CD14-positive monocyte (primary cell): ENCODE results near the gene CDK15. TPM values are rescaled to one million over a fixed set of nuclear protein-coding genes. Genes with fewer than 3 reads are reported as not detected.

Experiments
- DNase-seq, 3 donors: peaks; one replicate each; pipeline ENCODE4 v3.0.0-alpha.2; 2011 to 2022
- H2AFZ ChIP-seq: 2 replicates; pipeline ENCODE4 v1.6.0; 2012; ENCODE audit warnings: mild to moderate bottlenecking, low read depth, low read length, inconsistent platforms; ENCODE audit not compliant: insufficient read depth, poor library complexity, severe bottlenecking
- H3K27ac ChIP-seq, 2 donors: 1 replicate in 1 of 2; 2 replicates in 1 of 2; pipeline ENCODE4 v1.5.1; 2012 to 2013; ENCODE audit warnings: low read length in 2 of 2, control low read depth in 1 of 2, inconsistent platforms in 1 of 2, low read depth in 1 of 2, mild to moderate bottlenecking in 1 of 2
- H3K27me3 ChIP-seq, 2 donors: one replicate each; pipeline versions ENCODE4 v1.6.0 to v1.6.1; 2011 to 2013; ENCODE audit warnings: low read length in 2 of 2; ENCODE audit not compliant: control insufficient read depth in 2 of 2, insufficient read depth in 2 of 2
- H3K36me3 ChIP-seq, 2 donors: replicated peaks in 1 of 2; 1 replicate in 1 of 2; 2 replicates in 1 of 2; pipeline versions ENCODE4 v1.5.1 to v1.6.1; 2012 to 2013; ENCODE audit warnings: low read length in 2 of 2, control low read depth in 1 of 2, inconsistent platforms in 1 of 2, mild to moderate bottlenecking in 1 of 2; ENCODE audit not compliant: insufficient read depth in 2 of 2, control insufficient read depth in 1 of 2
- H3K4me1 ChIP-seq, 2 donors: 1 replicate in 1 of 2; 2 replicates in 1 of 2; pipeline versions ENCODE4 v1.5.1 to v1.6.1; 2012 to 2013; ENCODE audit warnings: low read length in 2 of 2, control low read depth in 1 of 2, inconsistent platforms in 1 of 2, mild to moderate bottlenecking in 1 of 2, moderate library complexity in 1 of 2; ENCODE audit not compliant: insufficient read depth in 2 of 2, control insufficient read depth in 1 of 2
- H3K4me2 ChIP-seq: replicated peaks from 2 replicates; pipeline ENCODE3; 2012; ENCODE audit warnings: low read length, moderate library complexity, mild to moderate bottlenecking; ENCODE audit not compliant: poor library complexity, severe bottlenecking; ENCODE audit errors: extremely low read depth
- H3K4me3 ChIP-seq, 3 experiments: fragments of 200-600 bp in 1 of 3; sonication (generic) in 1 of 3; replicated peaks in 1 of 3; 1 replicate in 2 of 3; 2 replicates in 1 of 3; pipeline ENCODE4 v1.5.1; 2011 to 2013; ENCODE audit warnings: low read length in 3 of 3, mild to moderate bottlenecking in 3 of 3, control low read depth in 2 of 3, low read depth in 2 of 3, inconsistent platforms in 1 of 3, moderate library complexity in 1 of 3
- H3K79me2 ChIP-seq: 2 replicates; pipeline ENCODE4 v1.6.0; 2012; ENCODE audit warnings: mild to moderate bottlenecking, control low read depth, inconsistent platforms, low read length, moderate library complexity; ENCODE audit not compliant: insufficient read depth
- H3K9ac ChIP-seq: 2 replicates; pipeline ENCODE4 v1.6.0; 2017; ENCODE audit warnings: low read length, mild to moderate bottlenecking; ENCODE audit not compliant: insufficient read depth, poor library complexity, severe bottlenecking
- H3K9me3 ChIP-seq, 2 donors: replicated peaks in 1 of 2; 1 replicate in 1 of 2; 2 replicates in 1 of 2; pipeline versions ENCODE4 v1.5.1 to v1.6.1; 2012 to 2013; ENCODE audit warnings: low read length in 2 of 2, control low read depth in 1 of 2; ENCODE audit not compliant: control insufficient read depth in 1 of 2, insufficient read depth in 1 of 2
- H4K20me1 ChIP-seq: 2 replicates; pipeline ENCODE4 v1.6.0; 2012; ENCODE audit warnings: mild to moderate bottlenecking, low read length, control low read depth, moderate library complexity; ENCODE audit not compliant: insufficient read depth
- H3K27ac Mint-ChIP-seq, 7 donors: one replicate each; pipeline ENCODE4 v1.8.0; 2020; ENCODE audit warnings: mild to moderate bottlenecking in 7 of 7, mixed read lengths in 7 of 7, moderate library complexity in 6 of 7, inconsistent platforms in 2 of 7
- H3K27me3 Mint-ChIP-seq, 3 donors: one replicate each; pipeline ENCODE4 v1.8.0; 2021 to 2022; ENCODE audit warnings: low read depth in 3 of 3, mild to moderate bottlenecking in 3 of 3, mixed read lengths in 3 of 3, moderate library complexity in 3 of 3, inconsistent platforms in 1 of 3
- H3K36me3 Mint-ChIP-seq, 2 donors: one replicate each; pipeline ENCODE4 v1.8.0; 2020; ENCODE audit warnings: mixed read lengths in 2 of 2, inconsistent platforms in 1 of 2, mild to moderate bottlenecking in 1 of 2
- H3K4me1 Mint-ChIP-seq: one replicate; pipeline ENCODE4 v1.8.0; 2020; ENCODE audit warnings: mild to moderate bottlenecking, mixed read lengths
- H3K4me3 Mint-ChIP-seq, 2 donors: one replicate each; pipeline ENCODE4 v1.8.0; 2020; ENCODE audit warnings: mild to moderate bottlenecking in 2 of 2, mixed read lengths in 2 of 2, moderate library complexity in 1 of 2
- H3K9me3 Mint-ChIP-seq, 7 donors: one replicate each; pipeline ENCODE4 v1.8.0; 2020 to 2022; ENCODE audit warnings: mixed read lengths in 7 of 7, mild to moderate bottlenecking in 6 of 7, moderate library complexity in 6 of 7, inconsistent platforms in 2 of 7
- WGBS: methylation state at CpG from one replicate; pipeline ENCODE4 v1.1.5; 2013; ENCODE audit warnings: missing lambda C conversion rate; ENCODE audit not compliant: insufficient coverage; 5-methylcytosine and 5-hydroxymethylcytosine counted together
- intact Hi-C, 2 donors: fragments of 100-400 bp; cut with micrococcal nuclease; formaldehyde crosslinking; loops; one replicate each; pipeline versions ENCODE4 v1.15.0 to v1.15.1; 2023
- polyA plus RNA-seq, 3 donors: library from polyadenylated mRNA; depleted of rRNA in 1 of 3; unstranded in 2 of 3; stranded (reverse) in 1 of 3; fragments of 300-500 nt in 2 of 3; fragments of >200 nt in 1 of 3; fragmentation: Illumina TruSeq in 2 of 3; gene quantifications; 1 replicate in 2 of 3; 2 replicates in 1 of 3; pipeline ENCODE4 v1.2.3, GENCODE V29; 2012 to 2021
- TF ChIP-seq, protein P1 (sequence below): fragments of 200-600 bp; IDR thresholded peaks from one replicate; pipeline ENCODE4 v1.8.0; 2022; ENCODE audit warnings: antibody characterized with exemption, mild to moderate bottlenecking

The CDK15 gene
- polyA plus RNA-seq, 3 donors = not detected

DNA sequence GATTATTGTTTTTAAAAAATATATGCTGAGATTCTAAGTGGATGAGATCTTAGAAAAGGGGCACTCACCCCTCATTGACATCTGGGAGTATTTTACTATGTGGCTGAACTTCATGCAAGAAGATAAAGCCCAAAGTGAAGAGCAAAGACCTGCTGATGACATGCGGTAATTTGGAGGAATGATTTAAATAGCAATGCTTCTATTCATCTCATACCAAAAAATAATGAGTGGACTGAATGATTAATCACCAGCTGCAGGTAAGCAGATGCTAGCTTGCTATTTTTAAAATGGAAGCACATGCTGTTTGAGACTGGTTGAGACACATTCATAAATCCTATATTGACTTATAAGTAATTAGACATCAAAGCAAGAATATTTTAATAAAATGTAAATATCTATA, 12.7 kb upstream of the CDK15 start:
- H3K9ac ChIP-seq = no peak overlapping the region
- TF ChIP-seq, protein P1, sequence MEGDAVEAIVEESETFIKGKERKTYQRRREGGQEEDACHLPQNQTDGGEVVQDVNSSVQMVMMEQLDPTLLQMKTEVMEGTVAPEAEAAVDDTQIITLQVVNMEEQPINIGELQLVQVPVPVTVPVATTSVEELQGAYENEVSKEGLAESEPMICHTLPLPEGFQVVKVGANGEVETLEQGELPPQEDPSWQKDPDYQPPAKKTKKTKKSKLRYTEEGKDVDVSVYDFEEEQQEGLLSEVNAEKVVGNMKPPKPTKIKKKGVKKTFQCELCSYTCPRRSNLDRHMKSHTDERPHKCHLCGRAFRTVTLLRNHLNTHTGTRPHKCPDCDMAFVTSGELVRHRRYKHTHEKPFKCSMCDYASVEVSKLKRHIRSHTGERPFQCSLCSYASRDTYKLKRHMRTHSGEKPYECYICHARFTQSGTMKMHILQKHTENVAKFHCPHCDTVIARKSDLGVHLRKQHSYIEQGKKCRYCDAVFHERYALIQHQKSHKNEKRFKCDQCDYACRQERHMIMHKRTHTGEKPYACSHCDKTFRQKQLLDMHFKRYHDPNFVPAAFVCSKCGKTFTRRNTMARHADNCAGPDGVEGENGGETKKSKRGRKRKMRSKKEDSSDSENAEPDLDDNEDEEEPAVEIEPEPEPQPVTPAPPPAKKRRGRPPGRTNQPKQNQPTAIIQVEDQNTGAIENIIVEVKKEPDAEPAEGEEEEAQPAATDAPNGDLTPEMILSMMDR = no peak
- H3K4me3 Mint-ChIP-seq = no peak overlapping the region
- WGBS = no CpG with 5 or more reads among the region's 1 CpG
- H3K9me3 ChIP-seq = no peaks in the 10 kb centered on the region
- H3K27ac ChIP-seq = no peak overlapping the region
- H3K4me1 Mint-ChIP-seq = peaks cover 3% of the 10 kb centered on the region
- no peaks in the 10 kb centered on the region for H3K36me3 ChIP-seq
- intact Hi-C loops = no loop called here
- H3K27me3 Mint-ChIP-seq = peaks cover 2 to 6% (median 4%) of the 10 kb centered on the region in 3 donors
- no peaks in the 10 kb centered on the region for H3K4me1 ChIP-seq
- H3K27me3 ChIP-seq = no peaks in the 10 kb centered on the region
- H3K4me2 ChIP-seq = no peak overlapping the region
- H2AFZ ChIP-seq = no peak overlapping the region
- H3K79me2 ChIP-seq = no peaks in the 10 kb centered on the region
- no peak for DNase-seq
- no peak overlapping the region for H3K4me3 ChIP-seq
- no peaks in the 10 kb centered on the region for H3K36me3 Mint-ChIP-seq
- no peaks in the 10 kb centered on the region for H4K20me1 ChIP-seq
- H3K27ac Mint-ChIP-seq = no peak overlapping the region
- H3K9me3 Mint-ChIP-seq = peaks cover 0 to 1% (median 0%) of the 10 kb centered on the region in 7 donors

DNA sequence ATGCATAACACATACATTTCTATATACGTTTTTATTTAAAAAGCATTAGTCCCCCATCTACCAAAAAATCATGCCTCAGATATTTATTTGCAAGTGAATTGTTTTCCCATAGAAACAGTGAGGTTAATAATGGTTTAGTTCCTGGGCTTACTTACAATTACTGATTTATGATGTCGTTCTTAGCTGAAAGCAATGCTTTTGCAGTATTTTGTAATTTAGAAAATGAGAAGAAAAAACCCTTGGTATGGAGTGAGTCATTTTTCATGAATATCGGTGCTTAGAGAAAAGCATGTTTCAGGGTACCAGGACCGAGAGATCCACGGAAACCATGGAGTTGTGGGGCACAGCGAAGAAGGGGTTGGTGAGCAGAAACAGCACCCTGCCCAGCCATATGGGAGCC, 12.0 kb upstream of the CDK15 start:
- no peaks in the 10 kb centered on the region for H3K27me3 ChIP-seq
- H3K9ac ChIP-seq = no peak overlapping the region
- no peak for DNase-seq
- no peaks in the 10 kb centered on the region for H3K36me3 ChIP-seq
- Mint-ChIP-seq H3K9me3 (peaks cover 0 to 1% (median 0%) of the 10 kb centered on the region in 7 donors), H3K4me3 (no peak overlapping the region), H3K4me1 (peaks cover 3% of the 10 kb centered on the region), H3K27ac (no peak overlapping the region), H3K27me3 (peaks cover 2 to 4% (median 3%) of the 10 kb centered on the region in 3 donors), H3K36me3 (no peaks in the 10 kb centered on the region)
- H4K20me1 ChIP-seq = no peaks in the 10 kb centered on the region
- intact Hi-C loops = no loop called here
- H3K9me3 ChIP-seq = no peaks in the 10 kb centered on the region
- H3K4me1 ChIP-seq = no peaks in the 10 kb centered on the region
- no peak overlapping the region for H3K4me2 ChIP-seq
- H3K79me2 ChIP-seq = no peaks in the 10 kb centered on the region
- no peak overlapping the region for H2AFZ ChIP-seq
- WGBS = no CpG with 5 or more reads among the region's 6 CpGs
- H3K27ac ChIP-seq = no peak overlapping the region
- TF ChIP-seq, protein P1 = no peak
- H3K4me3 ChIP-seq = no peak overlapping the region
